SHP77 (cell line): ENCODE results near the gene ICA1.

ENCODE experiments used
- DNase-seq, 2 experiments: peaks; one replicate each; lab custom pipeline; 2025; lab: John Stamatoyannopoulos, UW

Gene ICA1

DNA sequence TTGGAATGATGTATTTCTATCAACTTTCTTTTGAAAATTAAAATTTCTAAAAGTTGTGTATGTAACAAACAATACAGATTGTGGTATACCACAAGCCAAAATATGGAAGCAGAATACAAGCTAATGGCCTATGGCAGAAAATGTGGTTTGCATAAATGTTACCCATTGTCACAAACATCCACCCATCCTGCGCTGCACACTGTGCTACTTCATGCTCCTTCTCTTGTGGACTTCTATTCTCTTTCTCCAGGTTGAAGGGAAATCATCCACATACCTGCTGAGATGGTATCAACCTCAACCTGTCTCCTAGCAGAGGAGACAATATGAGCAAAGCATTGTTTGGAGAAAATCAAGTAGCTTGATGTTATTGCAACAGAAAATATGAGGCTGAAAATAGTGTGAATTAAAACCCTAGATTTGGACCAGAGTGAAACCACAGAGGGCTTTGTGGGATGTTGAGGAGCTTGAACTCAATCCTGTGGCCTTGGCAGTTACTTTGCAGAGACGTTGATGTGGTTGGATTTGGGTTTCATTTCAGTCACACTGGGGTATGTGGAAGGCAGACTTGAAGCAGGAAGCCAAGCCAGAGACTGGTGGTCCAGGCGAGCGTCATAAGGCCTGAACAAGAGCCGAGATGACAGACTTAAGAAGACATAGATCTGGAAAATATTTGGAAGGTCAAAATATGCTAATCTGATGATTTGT lies 63.8 kb downstream of the ICA1 start:
- no peak for DNase-seq

DNA sequence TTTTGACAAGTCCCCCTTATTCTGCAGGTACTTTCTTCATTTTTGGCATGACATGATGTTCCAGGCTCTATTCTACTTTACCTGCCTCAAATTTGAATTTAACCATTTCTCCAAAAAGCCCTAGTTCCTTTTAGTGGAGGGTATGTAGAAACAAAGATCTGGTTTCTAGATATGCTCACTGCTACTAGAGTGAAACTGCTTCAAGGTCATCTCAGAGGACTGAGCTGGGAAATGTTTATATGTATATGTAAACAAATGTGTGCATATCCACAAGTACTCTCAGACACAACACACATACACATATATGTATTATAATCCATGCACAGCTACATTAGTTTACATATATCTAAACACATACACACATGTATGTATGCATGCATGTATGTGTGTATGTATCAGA lies 69.1 kb downstream of the ICA1 start:
- no peak for DNase-seq

DNA sequence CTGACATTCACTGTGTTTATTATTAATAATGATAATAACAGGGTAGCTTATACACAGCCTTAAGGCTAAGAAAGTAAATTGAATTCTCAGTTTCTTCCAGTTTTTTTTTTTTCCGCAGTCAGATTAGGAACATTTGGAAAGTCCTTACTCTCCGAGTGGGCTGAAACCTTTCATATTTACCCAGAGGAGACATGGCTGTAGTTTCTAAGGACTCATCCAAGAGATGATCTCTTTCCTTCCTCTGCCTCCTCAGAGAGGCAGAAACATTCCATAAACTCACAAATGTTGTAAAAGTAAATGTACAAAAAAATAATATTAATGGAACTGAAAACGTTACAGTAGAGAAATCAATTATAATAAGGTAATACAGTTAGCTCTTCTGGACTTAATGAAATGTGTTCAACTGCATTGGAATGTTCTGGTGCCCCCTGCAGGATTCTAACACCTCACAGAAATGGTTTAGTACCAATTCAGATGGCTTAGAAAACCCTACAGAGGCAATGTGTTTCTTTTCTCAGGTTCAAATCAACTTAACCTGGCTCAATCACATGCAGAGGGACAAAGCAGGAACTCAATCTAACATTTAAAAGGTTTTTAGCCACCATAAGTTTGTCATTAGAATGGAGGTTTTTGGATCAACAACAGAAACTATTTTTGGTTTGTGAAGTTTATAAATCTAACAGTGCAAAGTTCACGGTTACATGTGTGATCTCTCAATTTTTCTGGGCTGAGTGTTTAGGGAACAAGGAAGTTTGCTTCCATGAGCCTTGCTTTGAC lies 71.7 kb downstream of the ICA1 start:
- peak; percentile 41 to 48 for DNase-seq

DNA sequence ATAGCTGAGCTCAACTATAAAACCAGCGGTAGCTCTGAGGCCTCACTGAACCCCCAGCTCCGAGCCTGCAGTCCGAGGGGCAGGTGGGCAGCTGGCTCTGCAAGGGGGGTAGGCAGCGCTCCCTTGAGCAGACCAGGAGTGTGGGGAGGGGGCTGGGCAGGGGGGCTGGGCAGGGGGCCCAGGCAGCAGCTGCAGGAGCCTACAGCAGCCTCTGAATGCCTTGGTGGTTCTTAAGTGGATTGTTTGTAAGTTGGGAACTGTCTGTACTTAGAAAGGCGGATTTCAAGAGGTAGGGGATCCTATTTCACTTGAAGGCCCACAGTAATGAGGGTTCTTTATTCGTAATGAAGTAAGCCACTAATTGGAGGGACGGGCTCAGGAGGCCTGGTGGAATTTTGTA lies 72.3 kb downstream of the ICA1 start:
- DNase-seq: no peak

DNA sequence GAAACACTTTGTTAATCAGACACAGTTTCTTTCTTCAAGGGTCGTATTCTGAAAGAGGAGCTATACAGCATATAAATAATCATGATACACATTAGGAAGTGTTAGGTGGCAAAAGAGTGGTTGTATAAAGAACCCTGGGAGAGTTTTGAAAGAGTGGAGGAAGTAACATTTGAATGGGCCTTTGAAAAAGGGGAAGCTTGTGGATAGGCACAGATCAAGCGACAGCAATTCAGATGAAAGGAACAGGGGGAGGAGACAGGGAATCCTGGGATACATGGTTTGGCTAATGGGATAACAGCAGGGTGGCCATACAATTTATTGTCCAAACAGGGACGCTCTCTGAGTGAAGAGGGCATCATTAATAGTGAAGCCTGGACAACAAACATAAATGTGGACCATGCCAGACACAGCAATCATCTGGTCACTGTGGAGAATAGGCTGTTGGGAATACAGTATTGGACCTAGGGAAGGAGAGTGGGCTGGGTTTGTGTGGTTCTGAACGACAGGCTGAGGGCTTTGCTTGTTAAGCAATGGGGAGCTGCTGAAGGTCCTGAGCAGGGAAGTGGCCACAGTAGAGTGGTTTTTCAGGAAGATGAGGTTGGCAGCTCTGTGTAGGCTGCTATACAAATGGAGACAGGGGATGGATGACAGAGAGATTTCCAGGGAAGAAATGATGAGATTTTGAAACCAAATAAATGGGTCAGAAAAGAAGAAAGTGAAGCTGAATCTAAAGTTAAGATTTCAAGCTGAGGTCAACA lies 75.9 kb downstream of the ICA1 start:
- DNase-seq: no peak

DNA sequence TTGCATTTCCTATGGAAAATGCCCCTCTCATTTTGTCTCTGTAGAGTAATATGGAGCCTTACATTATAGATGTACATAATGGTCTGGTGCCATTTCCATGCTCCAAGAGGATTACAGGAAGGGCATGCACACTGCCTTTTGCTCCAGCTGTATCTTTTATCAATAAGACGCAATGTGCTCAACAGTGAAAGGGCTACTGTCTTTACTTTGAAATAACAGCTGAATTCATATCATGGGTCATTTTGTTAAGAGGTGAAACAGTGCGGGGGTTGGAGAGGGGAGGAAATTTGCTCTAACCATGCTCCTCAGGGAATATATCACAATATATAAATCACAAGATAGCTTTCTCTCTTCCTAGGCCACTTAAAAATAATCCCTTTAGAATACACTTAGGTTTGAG lies 77.7 kb downstream of the ICA1 start:
- DNase-seq: no peak

DNA sequence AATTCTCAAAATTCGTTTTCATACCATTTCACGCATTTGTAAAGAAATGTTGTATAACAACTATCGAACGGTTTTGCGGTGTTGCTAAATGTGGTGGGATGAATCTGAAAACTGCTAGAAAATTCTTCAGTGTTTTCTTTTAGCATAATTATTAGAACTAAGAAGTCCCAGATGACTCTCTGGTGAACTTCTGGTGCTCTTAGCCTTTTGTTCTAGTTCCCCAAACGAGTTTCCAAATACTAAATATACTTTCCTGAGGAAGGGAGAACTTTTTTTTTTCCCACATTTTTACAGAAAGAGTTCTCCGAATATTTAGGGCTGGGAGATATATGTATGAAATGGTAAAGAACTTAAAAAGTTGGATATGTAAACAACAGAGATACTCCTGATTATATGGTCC lies 82.5 kb downstream of the ICA1 start:
- no peak for DNase-seq

DNA sequence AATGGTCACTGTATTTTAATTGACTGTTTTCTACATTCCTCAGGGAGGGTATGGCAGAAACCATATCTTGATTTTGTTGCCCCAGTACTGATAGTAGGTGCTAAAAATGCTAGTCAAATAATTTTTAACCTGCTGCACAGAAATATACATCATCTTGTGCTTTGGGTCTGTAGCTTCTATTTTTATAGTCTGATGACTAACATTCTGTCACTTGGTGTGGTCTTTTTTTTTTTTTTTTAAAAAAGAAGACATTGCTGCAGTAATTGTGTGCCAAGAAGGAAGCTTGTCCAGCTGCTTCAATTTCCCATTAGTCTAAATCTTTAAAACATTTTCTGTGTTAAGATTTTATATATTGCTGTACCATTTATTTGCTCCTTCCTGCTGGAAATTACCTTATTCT lies 83.6 kb downstream of the ICA1 start:
- DNase-seq: no peak

DNA sequence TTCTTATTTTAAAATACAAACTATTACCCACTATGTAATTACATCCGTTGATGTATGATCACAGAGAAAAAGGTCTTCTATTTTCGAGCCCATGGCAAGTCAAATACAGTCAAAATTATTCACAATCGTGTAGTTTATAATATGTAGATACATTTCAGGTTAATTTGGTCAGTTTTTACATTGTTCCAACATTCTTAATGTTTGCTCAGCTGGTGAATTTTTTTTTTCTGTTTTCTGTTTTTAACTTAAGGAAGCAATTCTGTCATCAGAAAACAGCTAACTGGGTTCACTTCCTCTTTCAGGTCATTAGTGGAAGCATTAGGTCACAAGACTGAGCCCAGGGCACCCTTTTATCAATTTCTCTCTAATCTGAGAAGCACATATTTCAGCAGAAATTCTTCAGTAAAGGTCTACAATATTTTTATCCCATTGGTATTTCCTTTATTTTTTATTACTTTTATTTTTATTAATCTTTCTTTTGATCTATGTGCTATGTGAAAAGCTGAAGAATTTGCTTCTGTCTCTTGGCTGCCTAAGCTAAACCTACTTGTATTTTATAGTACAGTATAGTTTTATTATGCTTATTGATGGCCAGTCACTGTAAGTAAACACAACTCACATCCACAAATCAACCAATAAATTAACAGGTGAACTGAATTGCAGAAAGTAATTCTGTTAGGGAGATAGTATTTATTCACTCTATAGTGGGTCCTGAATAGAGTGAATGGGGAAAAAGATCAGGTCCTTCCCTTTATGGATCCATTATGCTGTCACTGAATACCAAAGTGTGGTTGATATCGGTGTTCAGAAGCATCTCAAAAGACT lies 84.6 kb downstream of the ICA1 start:
- DNase-seq: no peak

DNA sequence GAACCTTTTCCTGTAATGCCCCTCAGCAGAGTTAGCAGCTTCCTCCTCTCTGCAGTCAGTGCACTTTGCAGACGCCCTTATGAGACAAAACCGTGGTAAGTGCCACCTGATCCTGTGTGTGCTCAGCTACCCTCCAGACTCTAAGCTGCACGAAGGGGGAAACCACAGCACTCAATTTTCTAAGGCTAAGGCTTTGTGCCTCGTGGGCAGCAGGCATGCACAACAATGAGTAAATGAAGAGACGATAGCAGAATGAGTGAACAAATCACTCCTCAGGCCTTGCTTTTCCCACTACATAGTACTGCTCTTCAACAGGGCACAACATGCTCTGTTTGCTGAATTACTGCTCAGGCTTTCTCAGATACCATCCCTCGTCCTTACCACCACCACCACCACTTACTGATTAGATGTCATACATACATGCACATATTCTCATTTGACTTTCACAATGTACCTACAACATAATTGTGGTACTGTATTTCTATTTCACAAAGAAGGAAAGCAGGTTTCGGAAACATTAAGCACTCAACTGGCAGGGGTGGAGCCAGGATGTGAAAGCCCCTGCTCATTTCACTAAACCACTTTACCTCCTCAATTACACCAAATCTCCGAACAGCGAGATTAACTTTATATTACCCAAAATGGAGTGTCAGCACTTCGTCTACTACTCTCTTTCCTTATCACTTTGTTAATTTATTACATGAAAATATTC lies 85.4 kb downstream of the ICA1 start:
- DNase-seq: peak in 1 of 2 experiments; percentile 6

DNA sequence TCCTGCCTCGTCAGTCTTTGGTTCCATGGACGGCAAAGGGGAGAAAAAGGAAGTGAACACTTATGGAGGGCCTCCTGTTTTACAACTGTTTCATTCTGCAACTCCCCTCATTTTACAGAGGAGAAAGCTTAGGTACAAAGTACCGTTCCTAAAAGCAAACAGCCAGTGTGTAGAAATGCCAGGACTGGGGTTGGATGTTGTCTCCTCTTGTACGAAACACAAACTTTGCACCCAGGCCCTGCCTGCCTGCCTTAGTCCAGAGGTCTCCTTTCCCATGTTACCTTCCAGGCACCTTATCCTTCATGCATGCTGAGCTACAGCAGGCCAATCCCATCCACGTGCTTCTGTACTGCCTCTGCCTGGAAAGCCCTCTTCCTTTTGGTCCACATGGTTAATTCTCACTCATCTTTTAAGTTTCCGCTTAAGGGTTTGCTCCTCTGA lies 86.0 kb downstream of the ICA1 start:
- DNase-seq: no peak

DNA sequence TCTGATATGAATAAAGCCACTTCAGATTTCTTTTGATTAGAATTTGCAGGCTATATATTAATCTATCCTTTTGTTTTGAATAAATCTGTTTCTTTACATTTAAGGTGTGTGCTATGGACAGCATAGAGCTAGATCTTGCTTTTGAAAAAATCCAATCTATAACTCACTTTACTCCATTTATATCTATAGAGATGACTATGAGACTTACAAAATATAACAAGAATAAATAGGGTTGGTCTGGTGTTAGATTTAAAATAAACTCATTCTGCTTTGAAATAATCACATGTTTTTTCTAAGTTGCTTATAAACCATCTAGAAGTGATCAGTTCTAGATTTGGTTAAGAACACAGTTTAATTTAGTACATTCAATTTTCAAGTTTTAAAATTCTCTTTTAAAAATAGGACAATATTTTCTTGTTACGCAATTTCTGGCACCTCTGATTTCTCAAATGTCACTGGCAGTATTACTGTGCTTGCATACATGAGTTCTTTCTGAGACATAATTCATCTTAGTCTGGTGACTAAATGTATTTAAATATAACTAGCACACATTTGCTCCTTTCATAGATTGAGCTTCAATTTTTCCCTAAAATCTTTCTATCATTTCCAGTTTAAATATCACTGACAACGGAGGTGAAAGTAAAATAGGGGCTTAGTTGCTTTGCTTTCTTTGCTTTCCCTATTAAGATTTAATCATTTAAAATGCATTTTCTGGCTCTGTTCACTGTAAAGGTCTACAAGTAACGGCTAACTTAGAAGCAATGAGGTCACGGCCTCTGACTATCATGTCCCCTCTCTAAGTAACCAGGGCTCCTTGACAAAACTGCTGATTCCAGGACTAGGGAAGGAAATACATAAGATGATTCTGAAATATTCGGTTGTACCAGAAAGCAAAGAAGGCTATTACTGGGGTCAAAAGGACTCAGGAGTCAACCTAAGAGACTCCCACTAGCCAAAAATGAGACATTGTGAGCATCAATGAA lies 89.3 kb downstream of the ICA1 start:
- DNase-seq: no peak

DNA sequence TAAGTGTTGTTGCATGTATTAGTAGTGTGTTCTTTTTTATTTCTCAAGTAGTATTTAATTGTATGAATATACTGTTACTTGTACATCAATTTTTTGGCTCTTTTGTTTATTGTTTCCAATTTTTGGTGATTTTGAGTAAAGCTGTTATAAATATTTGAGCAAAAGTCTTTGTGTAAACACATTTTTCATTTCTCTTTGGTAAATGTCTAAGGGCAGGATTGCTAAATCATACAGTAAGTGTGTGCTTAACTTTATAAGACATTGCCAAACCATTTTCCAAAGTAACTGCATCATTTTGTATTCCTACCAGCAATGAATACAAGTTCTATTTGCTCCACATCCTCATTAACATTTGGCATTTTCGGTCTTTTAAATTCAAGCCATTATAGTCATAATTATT lies 92.8 kb downstream of the ICA1 start:
- DNase-seq: no peak

DNA sequence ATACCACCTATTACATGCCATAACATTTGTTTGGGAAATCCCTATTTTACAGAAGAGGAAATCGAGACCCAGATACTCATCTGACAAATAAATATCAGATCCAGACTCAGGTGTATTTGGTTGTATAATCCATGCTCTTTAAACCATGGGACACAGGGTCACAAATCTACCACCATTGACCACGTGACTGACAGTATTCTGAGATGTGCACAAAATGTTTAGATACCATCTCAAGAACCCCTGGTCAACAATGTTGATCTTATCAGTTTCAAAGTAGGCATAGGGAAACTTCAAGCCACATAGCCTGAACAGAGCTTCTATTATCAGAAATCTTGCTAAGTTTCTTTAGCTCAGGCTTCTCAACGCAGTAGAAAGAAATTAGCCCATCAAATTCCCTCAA lies 93.6 kb downstream of the ICA1 start:
- no peak for DNase-seq

DNA sequence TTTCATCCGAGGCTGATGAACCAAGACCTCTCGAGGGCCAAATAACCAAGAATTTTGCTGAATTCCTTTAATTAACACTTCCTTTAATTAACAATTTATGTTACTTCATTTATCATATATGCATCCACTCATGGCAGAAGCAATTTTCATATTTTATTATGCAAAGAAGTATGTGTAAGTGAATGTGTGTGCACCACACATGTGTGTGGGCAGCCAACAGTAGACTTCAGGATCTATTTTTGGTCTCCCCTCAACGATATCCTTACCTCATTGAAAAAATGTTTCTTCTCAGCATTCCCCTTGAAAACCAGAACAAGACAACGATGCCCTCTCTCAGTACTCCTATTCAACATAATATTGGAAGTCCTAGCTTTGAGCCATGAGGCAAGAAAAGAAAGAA lies 96.8 kb downstream of the ICA1 start:
- no peak for DNase-seq

DNA sequence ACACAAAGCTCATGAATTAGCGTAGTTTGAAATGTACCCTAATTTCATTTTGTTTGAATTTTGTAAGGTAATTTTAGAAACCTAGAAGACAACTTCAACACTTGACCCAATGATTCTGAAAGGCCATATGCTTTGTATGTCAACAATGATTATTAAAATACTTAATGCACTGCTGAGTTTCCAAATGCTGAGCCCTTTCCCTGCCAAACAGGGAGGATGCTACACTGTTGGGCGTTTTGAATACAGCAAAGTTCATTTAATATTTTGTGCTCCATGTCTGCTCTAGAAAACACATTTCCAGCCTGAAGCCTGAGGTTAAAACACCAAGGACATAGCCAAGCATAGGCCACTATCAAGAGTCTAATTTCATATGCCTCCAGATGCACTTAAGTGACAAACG lies 99.8 kb downstream of the ICA1 start:
- DNase-seq: no peak

DNA sequence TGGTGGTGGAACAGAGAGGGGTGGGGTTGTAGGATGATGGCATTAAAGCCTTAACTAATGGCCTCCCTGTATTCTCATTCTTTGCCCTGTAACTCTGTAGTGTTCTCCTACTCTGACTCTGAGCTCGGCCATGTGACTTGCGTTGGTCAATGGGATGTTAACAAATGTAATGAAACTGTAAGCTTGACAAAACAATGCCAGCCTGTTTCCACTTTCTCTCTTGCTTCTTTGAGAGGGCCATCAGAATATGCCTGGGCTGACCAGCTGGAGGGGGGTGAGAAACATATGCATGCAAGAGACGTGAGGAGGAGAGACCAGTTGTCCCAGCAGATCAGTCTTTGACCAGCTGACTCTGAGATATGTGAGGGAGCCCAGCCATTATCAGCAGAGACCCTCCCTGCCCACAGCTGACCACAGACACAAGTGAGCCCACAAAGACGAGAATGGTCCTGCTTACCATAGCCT lies 100.6 kb downstream of the ICA1 start:
- no peak for DNase-seq

DNA sequence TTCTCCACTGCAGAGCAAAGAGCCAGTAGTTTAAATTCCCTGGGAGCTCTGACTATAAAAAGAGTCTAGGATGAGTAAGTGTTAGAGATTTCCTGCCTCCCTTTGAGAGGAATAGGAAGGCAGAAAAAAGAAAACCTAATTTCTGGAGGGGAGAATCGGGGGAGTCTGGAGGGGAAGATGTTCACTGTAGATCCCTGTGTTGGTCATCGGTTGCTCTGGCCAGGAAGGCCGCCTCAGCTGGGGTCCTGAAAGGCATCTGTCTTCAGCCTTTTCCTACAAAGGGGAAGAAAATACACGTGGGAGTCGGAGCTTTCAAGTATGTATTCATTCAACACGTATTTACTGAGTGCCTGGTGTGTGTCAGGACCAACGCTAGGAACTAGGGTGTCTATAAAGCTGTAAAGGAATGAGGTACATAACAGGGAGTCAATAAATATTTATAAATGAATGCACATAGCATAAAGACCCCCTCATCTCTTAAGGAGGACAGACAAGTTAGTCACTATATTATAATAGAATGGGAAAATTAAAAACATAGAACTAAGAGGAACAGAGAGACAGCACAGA lies 101.1 kb downstream of the ICA1 start:
- DNase-seq: no peak

DNA sequence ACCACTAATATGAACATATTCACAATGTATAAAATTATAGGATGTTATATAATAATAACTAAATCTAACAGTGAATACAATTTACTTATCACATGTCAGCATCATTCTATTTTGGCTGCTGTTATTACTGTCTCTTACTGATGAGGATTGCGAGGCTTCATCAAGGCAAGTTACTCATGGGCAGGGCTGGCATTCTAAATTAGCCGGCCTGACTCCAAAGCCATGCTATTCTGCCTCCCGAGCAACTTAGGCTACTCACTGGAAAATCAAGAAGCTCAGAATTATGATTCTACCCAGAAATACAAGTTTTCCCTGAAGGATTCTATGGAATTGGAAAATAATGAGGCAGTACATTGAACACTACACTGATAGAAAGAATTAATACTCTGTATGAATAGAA lies 101.7 kb downstream of the ICA1 start:
- DNase-seq: no peak

DNA sequence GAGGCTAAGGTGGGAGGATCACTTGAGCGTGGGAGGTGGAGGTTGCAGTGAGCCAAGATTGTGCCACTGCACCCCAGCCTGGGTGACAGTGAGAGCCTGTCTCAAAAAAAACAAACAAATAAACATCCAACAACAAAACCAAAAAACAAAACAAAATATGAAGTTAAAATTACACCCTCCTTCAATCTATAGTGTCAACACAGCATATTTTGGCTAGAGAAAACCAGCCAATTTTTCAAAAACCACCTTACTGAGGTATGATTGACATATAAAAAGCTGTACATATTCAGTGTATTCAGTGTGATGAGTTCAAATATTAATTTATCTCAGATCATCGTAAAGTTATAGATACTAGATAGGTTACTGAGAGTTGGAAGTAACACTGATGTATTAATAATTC lies 102.4 kb downstream of the ICA1 start:
- DNase-seq: no peak
